ENCODE measurements around the gene RASL10B.
A peak's percentile ranks its signal among the peaks of the same experiment; 100 is the strongest.
"Not testable (repeated sequence)": the region's sequence is repeated elsewhere in the genome, so short reads cannot be mapped to it uniquely, and the experiment has no call there.

Gene RASL10B

GRCh38 chr17:35731239-35731916 lies at the start of gene RASL10B:
TSS of gene RASL10B (plus strand) at chr17:35731639. CDS start at chr17:35735185, 3,546 bp downstream.
- no peak for DNase-seq (ENCODE audit: low read depth)

DNA sequence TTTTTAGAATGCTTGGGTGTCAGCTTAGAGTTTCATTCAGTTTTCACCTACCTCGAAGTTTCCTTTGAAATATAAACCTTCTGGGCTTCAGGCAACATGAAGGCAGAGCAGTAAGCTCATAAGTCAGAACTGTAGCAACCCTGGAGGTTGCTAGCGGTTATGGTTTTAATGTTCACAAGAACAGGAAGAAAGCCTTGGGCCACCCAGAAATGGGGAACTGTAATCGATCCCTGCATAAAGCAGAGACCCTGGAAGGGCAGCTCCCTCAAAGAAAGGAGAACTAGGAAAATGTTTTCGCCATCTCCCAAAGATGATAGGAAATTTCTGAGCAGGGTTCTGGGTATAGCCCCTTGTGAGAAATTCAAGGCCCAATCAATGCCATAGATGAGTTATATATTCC lies 47.8 kb upstream of the RASL10B start:
- DNase-seq (ENCODE audit: low read depth) = no peak

- no peak for DNase-seq (ENCODE audit: low read depth)
Observed at GRCh38 chr17:35684055-35684802, 47.2 kb upstream of the RASL10B start.

- no peak for DNase-seq (ENCODE audit: low read depth)
Observed at GRCh38 chr17:35692512-35693210, 38.8 kb upstream of the RASL10B start.

GRCh38 chr17:35693662-35694061 lies 37.8 kb upstream of the RASL10B start:
- DNase-seq (ENCODE audit: low read depth) = no peak

DNA sequence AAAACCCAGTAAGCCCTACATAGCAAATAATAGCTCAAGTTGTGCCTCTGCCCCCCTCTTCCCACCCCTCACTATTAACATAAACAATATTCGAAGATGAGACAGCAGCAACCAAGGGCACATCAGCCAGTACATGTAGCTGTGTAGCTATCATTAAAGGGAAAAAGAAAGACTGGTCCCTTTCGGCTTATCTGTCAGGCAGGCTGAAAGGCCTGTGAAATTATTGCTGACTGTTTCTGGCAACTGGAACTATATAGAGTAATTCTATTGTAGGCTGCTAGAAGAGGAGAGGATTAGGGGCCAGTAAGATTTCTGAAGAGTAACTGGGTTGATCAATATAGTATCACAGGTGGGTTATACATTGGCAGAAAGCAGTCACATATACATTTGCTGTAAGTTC lies 36.5 kb upstream of the RASL10B start:
- no peak for DNase-seq (ENCODE audit: low read depth)

DNA sequence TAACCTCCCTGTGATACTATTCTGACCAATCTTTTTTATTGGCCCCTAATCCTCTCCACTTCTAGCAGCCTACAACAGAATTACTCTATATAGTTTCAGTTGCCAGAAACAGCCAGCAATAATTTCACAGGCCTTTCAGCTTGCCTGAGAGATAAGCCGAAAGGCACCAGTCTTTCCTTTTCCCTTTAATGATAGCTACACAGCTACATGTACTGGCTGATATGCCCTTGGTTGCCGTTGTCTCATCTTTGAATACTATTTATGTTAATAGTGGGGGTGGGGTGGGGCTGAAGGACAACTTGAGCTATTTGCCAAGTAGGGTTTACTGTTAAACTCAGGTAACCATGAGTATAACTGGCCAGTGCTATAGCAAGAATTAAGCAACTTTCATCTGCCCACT lies 35.8 kb upstream of the RASL10B start:
- no peak for DNase-seq (ENCODE audit: low read depth)

GRCh38 chr17:35698800-35699199 lies 32.6 kb upstream of the RASL10B start:
- DNase-seq (ENCODE audit: low read depth) = no peak

DNA sequence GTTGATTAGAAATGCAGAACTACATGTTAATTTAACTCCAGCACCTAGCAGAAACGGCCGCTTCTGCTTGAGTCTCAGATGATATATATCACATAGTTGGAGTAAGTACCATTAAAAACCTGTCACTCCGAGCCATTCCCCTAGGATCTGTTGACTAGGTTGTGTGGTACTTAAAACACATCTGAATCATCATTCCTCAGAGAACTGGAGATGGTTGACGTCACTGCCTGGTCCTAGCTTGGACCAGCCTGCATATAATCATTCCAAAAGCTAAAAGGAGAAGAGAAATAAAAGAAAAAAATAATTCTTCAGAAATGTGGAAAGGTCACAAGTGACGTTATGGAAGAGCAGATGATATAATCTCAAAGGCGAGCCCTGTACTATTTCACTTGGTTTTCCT lies 31.3 kb upstream of the RASL10B start:
- DNase-seq (ENCODE audit: low read depth) = no peak

DNA sequence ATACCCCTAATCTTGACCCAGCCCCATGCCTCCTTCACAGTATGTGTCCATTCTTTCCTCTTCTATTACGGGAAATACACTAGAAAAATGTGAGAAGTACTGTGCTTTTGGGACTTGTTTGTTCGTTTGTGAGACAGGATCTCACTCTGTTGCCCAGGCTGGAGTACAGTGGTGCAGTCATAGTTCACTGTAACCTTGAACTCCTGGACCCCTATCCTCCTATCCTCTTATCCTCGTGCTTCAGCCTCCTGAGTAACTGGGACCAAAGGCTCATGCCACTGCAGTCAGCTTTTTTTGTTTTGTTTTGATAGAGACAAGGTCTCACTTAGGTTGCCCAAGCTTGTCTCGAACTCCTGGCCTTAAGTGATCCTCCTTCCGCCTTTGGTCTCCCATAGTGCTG lies 29.9 kb upstream of the RASL10B start:
- no peak for DNase-seq (ENCODE audit: low read depth)

DNA sequence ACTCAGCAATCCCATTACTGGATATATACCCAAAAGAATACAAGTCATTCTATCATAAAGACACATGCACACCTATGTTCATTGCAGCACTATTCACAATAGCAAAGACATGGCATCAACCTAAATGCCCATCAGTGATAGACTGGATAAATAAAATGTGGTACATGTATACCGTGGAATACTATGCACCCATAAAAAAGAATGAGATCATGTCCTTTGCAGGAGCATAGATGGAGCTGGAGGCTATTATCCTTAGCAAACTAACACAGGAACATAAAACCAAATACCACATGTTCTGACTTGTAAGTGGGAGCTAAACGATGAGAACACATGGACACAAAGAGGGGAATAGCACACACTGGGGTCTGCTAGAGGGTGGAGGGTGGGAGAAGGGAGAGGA lies 28.1 kb upstream of the RASL10B start:
- DNase-seq (ENCODE audit: low read depth) = not testable (repeated sequence)

DNA sequence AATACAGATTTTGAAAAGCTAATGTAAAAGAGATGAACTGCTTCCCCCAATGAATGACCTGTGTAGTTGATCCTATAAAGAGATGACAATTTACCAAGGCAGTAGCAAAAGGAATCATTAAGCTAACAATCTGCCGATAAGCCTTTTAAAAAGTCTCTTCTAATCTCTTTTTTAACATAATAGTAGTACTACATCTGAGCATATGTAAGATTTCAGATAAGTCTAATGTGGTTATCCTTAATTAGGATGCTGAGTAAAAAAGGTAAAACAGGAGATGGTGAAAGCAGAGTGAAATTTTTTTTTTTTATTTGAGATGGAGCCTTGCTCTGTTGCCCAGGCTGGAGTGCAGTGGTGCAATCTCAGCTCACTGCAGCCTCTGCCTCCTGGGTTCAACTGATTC lies 26.2 kb upstream of the RASL10B start:
- no peak for DNase-seq (ENCODE audit: low read depth)

DNA sequence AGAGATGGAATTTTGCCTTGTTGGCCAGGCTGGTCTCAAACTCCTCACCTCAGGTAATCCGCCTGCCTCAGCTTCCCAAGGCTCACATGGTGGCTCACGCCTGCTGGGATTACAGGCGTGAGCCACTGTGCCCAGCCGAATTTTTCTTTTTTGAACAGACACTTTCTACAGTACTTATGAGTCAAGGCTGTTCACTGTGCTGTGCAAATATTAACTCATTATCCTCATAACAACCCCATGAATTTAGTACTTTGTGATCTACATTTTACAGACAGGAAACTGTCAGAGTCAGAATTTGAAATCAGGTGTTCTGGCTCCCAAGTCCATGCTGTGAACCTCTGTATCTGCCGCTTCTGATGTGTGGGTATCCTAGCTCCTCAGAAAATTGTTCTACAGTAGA lies 25.7 kb upstream of the RASL10B start:
- DNase-seq (ENCODE audit: low read depth) = no peak

- DNase-seq (ENCODE audit: low read depth) = no peak
Observed at GRCh38 chr17:35708149-35708548, 23.3 kb upstream of the RASL10B start.

- DNase-seq (ENCODE audit: low read depth) = no peak
Observed at GRCh38 chr17:35708951-35709350, 22.5 kb upstream of the RASL10B start.

DNA sequence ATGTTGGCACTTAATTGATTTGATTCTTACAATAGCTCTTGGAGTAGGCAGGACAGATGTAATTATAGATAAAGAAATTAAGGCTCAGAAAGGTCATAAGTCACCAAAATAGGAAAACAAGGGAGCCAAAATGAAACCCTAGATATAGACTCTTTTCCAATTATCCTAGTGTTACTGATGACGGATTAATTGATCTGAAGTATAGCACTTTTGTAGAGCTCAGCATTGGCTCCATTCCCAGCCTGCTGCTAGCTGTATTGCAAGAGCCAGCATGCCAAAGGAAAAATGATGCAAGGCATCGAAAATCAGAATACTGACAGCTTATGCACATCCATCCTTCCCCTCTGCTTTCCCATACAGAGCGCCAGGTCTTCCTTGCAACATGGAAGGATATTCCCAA lies 21.6 kb upstream of the RASL10B start:
- DNase-seq (ENCODE audit: low read depth) = no peak

- DNase-seq (ENCODE audit: low read depth) = no peak
Observed at GRCh38 chr17:35710950-35711349, 20.5 kb upstream of the RASL10B start.

GRCh38 chr17:35713069-35713728 lies 18.2 kb upstream of the RASL10B start:
- peak; percentile 84 for DNase-seq (ENCODE audit: low read depth)

GRCh38 chr17:35714988-35715387 lies 16.5 kb upstream of the RASL10B start:
- no peak for DNase-seq (ENCODE audit: low read depth)

DNA sequence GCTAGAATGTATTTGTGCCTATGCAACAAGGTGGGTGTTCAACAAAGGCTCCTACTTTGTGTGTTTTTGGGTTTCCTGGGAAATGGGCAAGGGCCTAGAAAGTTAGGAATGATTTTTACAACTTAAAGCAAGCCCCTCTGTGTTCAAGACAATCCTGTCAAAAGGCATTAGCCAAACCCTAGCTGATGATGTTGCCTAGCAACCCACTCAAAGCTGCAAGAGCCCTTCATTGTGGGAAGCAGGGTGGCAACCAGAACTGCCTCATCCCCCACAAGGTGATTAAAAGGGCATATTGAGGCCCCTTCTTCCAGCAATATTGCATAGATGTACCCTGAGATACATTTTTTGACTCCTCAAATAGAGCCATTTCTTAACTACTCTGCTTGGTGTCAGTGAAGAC lies 16.0 kb upstream of the RASL10B start:
- no peak for DNase-seq (ENCODE audit: low read depth)

DNA sequence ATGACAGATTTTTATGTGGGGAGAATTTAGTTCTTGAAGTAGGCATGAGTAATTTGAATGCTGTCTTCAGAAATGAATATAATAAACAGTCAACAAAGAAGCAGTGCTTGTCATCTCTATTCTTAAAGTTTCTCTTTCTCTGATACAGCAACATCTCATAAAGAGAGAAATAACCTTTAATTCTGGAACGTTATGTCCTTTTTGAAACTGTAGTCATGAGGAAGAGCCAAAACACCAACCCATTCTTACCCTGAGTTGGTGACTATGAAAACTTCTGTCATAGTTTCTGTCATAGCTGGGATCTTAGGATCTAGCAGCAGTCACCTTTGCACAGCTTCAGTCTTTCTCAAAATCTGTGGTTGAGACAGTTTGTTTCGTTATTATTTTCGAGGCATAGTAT lies 15.3 kb upstream of the RASL10B start:
- DNase-seq (ENCODE audit: low read depth) = no peak

- DNase-seq (ENCODE audit: low read depth) = no peak
Observed at GRCh38 chr17:35716897-35717465, 14.5 kb upstream of the RASL10B start.
